ENCODE data around the gene GABRA5.

GABRA5 gene

GRCh38 chr15:26841514-26841913, 25.3 kb upstream of the GABRA5 start:
- no peak for DNase-seq (ENCODE audit: low read depth in 1 of 2, low spot score in 1 of 2)
- no peak for TF ChIP-seq SPI1 (IDR thresholded peaks at IDR 0.05; ENCODE audit: borderline replicate concordance, low read depth)
- no peak for TF ChIP-seq REST (IDR thresholded peaks at IDR 0.05; ENCODE audit: insufficient replicate concordance, low read depth)
- no peak for TF ChIP-seq CTCF (IDR thresholded peaks at IDR 0.05; ENCODE audit: insufficient read depth, low read length)
- no peak for TF ChIP-seq GABPA (IDR thresholded peaks at IDR 0.05; ENCODE audit: low read depth)
- TF ChIP-seq POLR2AphosphoS5 (IDR thresholded peaks at IDR 0.05; ENCODE audit: low read depth), result no peak
- Histone ChIP-seq H3K27ac (replicated peaks) (no peak overlapping the region), H3K4me3 (replicated peaks; ENCODE audit: insufficient read depth, low read length) (no peak overlapping the region), H3K27me3 (ENCODE audit: insufficient read depth, poor library complexity, severe bottlenecking) (no peaks in the 10 kb centered on the region)

- TF ChIP-seq POLR2AphosphoS5 (IDR thresholded peaks at IDR 0.05; ENCODE audit: low read depth) (no peak), REST (IDR thresholded peaks at IDR 0.05; ENCODE audit: insufficient replicate concordance, low read depth) (no peak), GABPA (IDR thresholded peaks at IDR 0.05; ENCODE audit: low read depth) (no peak)
- Histone ChIP-seq H3K27me3 (ENCODE audit: insufficient read depth, poor library complexity, severe bottlenecking) (no peaks in the 10 kb centered on the region), H3K27ac (replicated peaks) (no peak overlapping the region), H3K4me3 (replicated peaks; ENCODE audit: insufficient read depth, low read length) (no peak overlapping the region)
- DNase-seq (ENCODE audit: low read depth in 1 of 2, low spot score in 1 of 2), result no peak
Observed at GRCh38 chr15:26841941-26842340, 24.9 kb upstream of the GABRA5 start.

- DNase-seq (ENCODE audit: low read depth in 1 of 2, low spot score in 1 of 2), result no peak
- TF ChIP-seq SPI1 (IDR thresholded peaks at IDR 0.05; ENCODE audit: borderline replicate concordance, low read depth) (no peak), POLR2AphosphoS5 (IDR thresholded peaks at IDR 0.05; ENCODE audit: low read depth) (no peak), CTCF (IDR thresholded peaks at IDR 0.05; ENCODE audit: insufficient read depth, low read length) (no peak), GABPA (IDR thresholded peaks at IDR 0.05; ENCODE audit: low read depth) (no peak), REST (IDR thresholded peaks at IDR 0.05; ENCODE audit: insufficient replicate concordance, low read depth) (no peak)
- Histone ChIP-seq H3K4me3 (replicated peaks; ENCODE audit: insufficient read depth, low read length) (no peak overlapping the region), H3K27me3 (ENCODE audit: insufficient read depth, poor library complexity, severe bottlenecking) (no peaks in the 10 kb centered on the region), H3K27ac (replicated peaks) (no peak overlapping the region)
Observed at GRCh38 chr15:26842391-26842790, 24.5 kb upstream of the GABRA5 start.

- Histone ChIP-seq H3K4me3 (replicated peaks; ENCODE audit: insufficient read depth, low read length) (no peak overlapping the region), H3K27ac (replicated peaks) (no peak overlapping the region), H3K27me3 (ENCODE audit: insufficient read depth, poor library complexity, severe bottlenecking) (no peaks in the 10 kb centered on the region)
- TF ChIP-seq POLR2AphosphoS5 (IDR thresholded peaks at IDR 0.05; ENCODE audit: low read depth), result no peak
- no peak for TF ChIP-seq GABPA (IDR thresholded peaks at IDR 0.05; ENCODE audit: low read depth)
- no peak for TF ChIP-seq SPI1 (IDR thresholded peaks at IDR 0.05; ENCODE audit: borderline replicate concordance, low read depth)
- TF ChIP-seq REST (IDR thresholded peaks at IDR 0.05; ENCODE audit: insufficient replicate concordance, low read depth), result no peak
- no peak for TF ChIP-seq CTCF (IDR thresholded peaks at IDR 0.05; ENCODE audit: insufficient read depth, low read length)
- no peak for DNase-seq (ENCODE audit: low read depth in 1 of 2, low spot score in 1 of 2)
Observed at GRCh38 chr15:26844901-26845300, 22.0 kb upstream of the GABRA5 start.

Measured in HL-60 (cell line).